ENCODE measurements around the gene IFITM10. TPM values are rescaled to one million over a fixed set of nuclear protein-coding genes. Genes with fewer than 3 reads are reported as not detected.
A peak's percentile ranks its signal among the peaks of the same experiment; 100 is the strongest.

IFITM10 gene
- total RNA-seq, 2 donors from 2014 or later, result 0.17 to 0.42 TPM

DNA sequence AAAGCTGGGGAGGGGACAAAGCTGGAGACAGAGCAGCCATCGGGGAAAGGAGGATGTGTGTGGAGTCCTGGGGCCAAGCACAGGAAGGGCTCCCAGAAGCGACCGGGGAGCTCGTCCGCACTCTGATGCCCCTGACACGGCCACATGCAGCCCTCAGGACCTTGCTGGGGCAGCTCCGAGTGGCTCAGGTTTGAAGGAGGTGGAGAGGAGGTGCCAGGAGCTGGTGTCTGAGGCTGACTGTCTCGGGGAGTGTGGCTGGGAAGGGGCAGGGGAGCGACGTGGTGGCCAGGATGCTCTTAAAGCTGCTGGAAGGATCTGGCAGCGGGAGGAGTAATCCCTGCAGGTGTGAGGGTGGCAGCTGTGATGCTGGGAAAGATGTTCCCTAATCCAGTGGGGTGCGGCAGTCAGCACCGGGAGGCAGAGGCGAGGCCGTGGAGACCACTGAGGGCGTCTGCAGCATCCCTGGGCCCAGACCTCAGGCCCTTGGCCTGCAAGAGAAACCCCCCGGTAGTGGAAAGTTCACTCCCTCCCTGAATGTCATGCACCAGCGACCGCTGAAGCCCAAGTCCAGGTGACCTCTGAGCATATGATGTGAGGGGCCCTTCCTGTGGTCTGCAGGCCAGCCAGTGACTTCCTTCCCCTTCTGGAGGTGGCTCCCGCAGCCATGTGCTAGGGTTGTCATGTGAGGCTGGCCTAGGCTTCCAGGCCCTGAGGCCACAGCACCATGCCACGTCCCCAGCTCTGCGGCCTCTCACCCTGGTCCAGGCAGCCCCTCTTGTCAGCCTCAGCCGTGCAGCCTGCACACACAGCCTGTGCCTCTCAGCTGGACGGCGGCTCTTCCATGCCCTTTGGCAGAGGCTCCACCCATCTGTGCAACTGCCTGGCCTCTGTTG lies 30.6 kb upstream of the IFITM10 start:
- no peaks in the 10 kb centered on the region for H3K4me1 Mint-ChIP-seq
- no peaks in the 10 kb centered on the region for H3K36me3 Mint-ChIP-seq (ENCODE audit: low read depth)
- peaks cover 6% of the 10 kb centered on the region for H3K27me3 Mint-ChIP-seq
- H3K27ac Mint-ChIP-seq, result no peak overlapping the region
- ATAC-seq (replicated peaks), result peak; percentile 14
- H3K9me3 Mint-ChIP-seq, result no peaks in the 10 kb centered on the region
- H3K4me3 Mint-ChIP-seq, result no peak overlapping the region

- Mint-ChIP-seq H3K9me3 (no peaks in the 10 kb centered on the region), H3K27ac (no peak overlapping the region), H3K27me3 (peaks cover 5% of the 10 kb centered on the region), H3K4me1 (no peaks in the 10 kb centered on the region), H3K4me3 (no peak overlapping the region), H3K36me3 (ENCODE audit: low read depth) (no peaks in the 10 kb centered on the region)
- no peak for ATAC-seq (replicated peaks)
Observed at GRCh38 chr11:1779806-1780699, 29.7 kb upstream of the IFITM10 start.

DNA sequence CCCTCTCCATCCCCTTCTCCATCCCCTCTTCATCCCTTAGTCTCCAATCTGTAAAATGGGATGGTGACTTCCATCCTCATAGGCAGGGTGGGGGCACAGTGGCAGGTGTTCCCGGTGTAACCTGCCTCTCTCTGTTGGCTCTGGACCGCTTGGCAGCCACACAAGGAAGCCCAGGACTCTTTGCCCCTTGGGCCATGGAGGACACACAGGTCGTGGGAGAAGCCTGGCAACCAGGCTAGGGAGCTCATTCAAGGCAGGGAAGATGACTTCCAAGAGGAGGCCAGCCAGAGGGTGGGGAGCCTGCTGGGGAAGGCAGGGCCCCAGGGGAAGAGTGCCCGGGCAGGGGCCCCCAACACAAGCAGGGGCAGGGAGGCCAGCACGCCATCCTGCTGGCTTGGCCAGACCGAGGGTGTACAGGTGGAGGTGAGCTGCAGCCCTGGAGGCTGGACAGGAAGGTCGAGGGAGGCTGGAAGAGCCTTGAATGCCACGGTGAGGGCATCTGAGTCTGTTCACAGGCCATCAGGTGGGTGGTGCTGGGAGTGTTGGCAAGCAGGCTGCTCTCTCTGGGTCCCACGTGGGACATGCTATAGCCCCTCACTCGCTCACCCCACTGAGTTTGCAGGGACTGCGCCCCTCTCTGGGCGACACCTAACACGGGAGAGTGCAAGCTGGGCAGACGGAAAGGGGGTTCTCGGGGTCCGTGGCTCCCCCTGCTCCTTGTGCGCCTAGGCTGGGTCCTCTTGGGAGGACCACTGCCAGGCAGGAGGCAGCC lies 28.8 kb upstream of the IFITM10 start:
- Mint-ChIP-seq H3K27me3 (peaks cover 5% of the 10 kb centered on the region), H3K4me3 (no peak overlapping the region), H3K36me3 (ENCODE audit: low read depth) (no peaks in the 10 kb centered on the region), H3K27ac (no peak overlapping the region), H3K4me1 (no peaks in the 10 kb centered on the region), H3K9me3 (no peaks in the 10 kb centered on the region)
- ATAC-seq (replicated peaks), result no peak

GRCh38 chr11:1778141-1778911 lies 27.9 kb upstream of the IFITM10 start:
- H3K4me1 Mint-ChIP-seq, result no peaks in the 10 kb centered on the region
- no peaks in the 10 kb centered on the region for H3K36me3 Mint-ChIP-seq (ENCODE audit: low read depth)
- H3K27ac Mint-ChIP-seq, result no peak overlapping the region
- peaks cover 5% of the 10 kb centered on the region for H3K27me3 Mint-ChIP-seq
- no peak for ATAC-seq (replicated peaks)
- no peak overlapping the region for H3K4me3 Mint-ChIP-seq
- H3K9me3 Mint-ChIP-seq, result no peaks in the 10 kb centered on the region

DNA sequence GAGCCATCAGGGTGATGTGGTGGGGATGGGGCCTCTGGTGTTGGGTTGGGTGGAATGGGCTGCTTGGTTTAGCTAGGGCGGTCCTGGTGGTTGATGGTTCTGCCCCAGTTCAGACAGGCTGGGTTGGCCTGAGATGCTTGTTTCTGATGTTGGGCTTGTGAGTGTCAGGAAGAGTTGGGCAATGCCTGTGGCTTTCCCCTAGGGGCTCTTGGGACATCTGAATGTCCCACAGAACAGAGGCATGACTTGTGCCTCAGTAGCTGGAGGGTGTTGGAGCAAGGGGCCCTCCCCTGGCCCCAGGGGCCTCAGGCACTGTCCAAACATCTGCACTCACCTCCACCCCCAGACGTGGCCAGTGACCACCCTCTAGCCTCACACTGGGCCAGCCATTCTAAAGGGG lies 27.3 kb upstream of the IFITM10 start:
- ATAC-seq (replicated peaks), result no peak
- H3K27ac Mint-ChIP-seq, result no peak overlapping the region
- no peaks in the 10 kb centered on the region for H3K4me1 Mint-ChIP-seq
- no peaks in the 10 kb centered on the region for H3K9me3 Mint-ChIP-seq
- no peak overlapping the region for H3K4me3 Mint-ChIP-seq
- no peaks in the 10 kb centered on the region for H3K36me3 Mint-ChIP-seq (ENCODE audit: low read depth)
- H3K27me3 Mint-ChIP-seq, result peaks cover 5% of the 10 kb centered on the region

- H3K9me3 Mint-ChIP-seq, result no peaks in the 10 kb centered on the region
- peaks cover 5% of the 10 kb centered on the region for H3K4me1 Mint-ChIP-seq
- no peak overlapping the region for H3K4me3 Mint-ChIP-seq
- H3K27me3 Mint-ChIP-seq, result peaks cover 5% of the 10 kb centered on the region
- no peak for ATAC-seq (replicated peaks)
- no peak overlapping the region for H3K27ac Mint-ChIP-seq
- H3K36me3 Mint-ChIP-seq (ENCODE audit: low read depth), result no peaks in the 10 kb centered on the region
Observed at GRCh38 chr11:1776944-1777715, 26.7 kb upstream of the IFITM10 start.

- peaks cover 5% of the 10 kb centered on the region for H3K27me3 Mint-ChIP-seq
- no peak overlapping the region for H3K27ac Mint-ChIP-seq
- H3K9me3 Mint-ChIP-seq, result no peaks in the 10 kb centered on the region
- H3K4me1 Mint-ChIP-seq, result peaks cover 8% of the 10 kb centered on the region
- no peak overlapping the region for H3K4me3 Mint-ChIP-seq
- H3K36me3 Mint-ChIP-seq (ENCODE audit: low read depth), result no peaks in the 10 kb centered on the region
- no peak for ATAC-seq (replicated peaks)
Observed at GRCh38 chr11:1776331-1776851, 26.0 kb upstream of the IFITM10 start.

DNA sequence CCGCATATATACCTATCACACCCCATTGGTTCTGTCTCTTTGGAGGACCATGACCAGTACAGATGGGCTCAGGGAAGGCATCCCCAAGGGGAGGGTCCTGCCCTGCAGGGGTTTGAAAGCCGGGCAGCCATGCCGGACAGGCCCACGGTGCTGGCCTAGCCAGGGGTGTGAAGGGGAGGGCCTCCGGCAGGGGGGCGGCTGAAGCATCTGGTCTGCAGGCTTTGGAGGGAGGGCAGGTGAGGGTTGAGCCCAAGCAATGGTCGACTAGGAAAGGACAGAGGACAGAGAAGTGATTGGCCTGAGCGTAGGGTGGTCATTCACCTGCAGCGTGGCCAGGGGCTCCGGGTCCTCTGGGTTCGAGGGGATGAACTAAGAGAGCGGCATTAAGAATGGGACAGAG lies 24.5 kb upstream of the IFITM10 start:
- Mint-ChIP-seq H3K27me3 (no peaks in the 10 kb centered on the region), H3K9me3 (no peaks in the 10 kb centered on the region), H3K36me3 (ENCODE audit: low read depth) (no peaks in the 10 kb centered on the region), H3K4me3 (no peak overlapping the region), H3K4me1 (peaks cover 8% of the 10 kb centered on the region), H3K27ac (no peak overlapping the region)
- no peak for ATAC-seq (replicated peaks)

- H3K27ac Mint-ChIP-seq, result peak overlapping the region; percentile 63
Observed at GRCh38 chr11:1773994-1774550, 23.7 kb upstream of the IFITM10 start.

GRCh38 chr11:1773131-1773993 lies 23.0 kb upstream of the IFITM10 start:
- Mint-ChIP-seq H3K4me3 (no peak overlapping the region), H3K27ac (peak overlapping the region; percentile 63), H3K9me3 (no peaks in the 10 kb centered on the region)

More at GRCh38 chr11:1773994-1774550, 23.7 kb upstream of the IFITM10 start:
- H3K4me1 Mint-ChIP-seq, result peaks cover 8% of the 10 kb centered on the region
- H3K9me3 Mint-ChIP-seq, result no peaks in the 10 kb centered on the region
- no peak overlapping the region for H3K4me3 Mint-ChIP-seq
- no peaks in the 10 kb centered on the region for H3K27me3 Mint-ChIP-seq
- H3K36me3 Mint-ChIP-seq (ENCODE audit: low read depth), result no peaks in the 10 kb centered on the region
- no peak for ATAC-seq (replicated peaks)

DNA sequence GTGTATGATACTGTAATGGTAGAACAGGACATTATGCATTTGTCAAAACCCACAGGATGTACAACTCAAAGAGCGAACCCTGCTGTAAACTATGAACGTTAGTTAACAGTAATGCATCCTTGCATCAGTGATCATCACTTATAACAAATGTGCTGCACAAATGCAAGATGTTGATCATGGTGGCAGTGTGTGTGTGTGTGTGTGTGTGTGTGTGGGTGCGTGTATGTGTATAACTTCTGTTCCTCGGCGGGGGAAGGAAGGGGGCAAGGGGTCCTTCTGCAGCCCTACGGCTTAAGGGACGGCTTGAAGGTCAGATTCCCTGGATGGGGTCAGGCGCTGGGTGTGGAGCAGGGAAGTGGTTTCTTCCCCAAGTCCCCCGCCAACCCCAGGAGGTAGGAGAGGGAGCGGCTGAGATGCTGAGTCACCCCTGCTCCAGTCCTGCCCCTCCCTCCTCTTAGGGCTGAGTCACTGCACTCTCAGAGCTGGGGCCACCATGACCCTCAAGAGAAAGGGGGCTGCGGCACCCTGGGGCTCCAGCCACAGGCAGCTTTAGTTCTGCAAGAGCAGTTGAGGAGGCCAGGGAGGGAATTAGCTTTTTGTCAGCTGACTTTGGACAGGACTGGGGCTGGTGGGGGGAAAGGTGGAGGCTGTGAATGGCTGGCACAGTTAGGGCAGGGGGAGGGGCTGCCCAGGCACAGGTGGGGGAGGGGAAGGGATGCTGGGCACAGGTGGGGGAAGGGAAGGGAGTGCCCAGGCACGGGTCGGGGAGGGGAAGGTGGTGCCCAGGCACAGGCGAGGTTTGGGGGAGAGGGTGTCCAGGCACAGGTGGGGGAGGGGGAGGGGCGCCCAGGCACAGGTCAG lies 22.1 kb upstream of the IFITM10 start:
- Mint-ChIP-seq H3K4me1 (peaks cover 8% of the 10 kb centered on the region), H3K9me3 (no peaks in the 10 kb centered on the region), H3K27ac (peak overlapping the region; percentile 55), H3K36me3 (ENCODE audit: low read depth) (no peaks in the 10 kb centered on the region), H3K27me3 (no peaks in the 10 kb centered on the region), H3K4me3 (peak overlapping the region; percentile 63)
- peak; percentile 98 for ATAC-seq (replicated peaks)

More at GRCh38 chr11:1773131-1773993, 23.0 kb upstream of the IFITM10 start:
- no peak for ATAC-seq (replicated peaks)
- H3K36me3 Mint-ChIP-seq (ENCODE audit: low read depth), result no peaks in the 10 kb centered on the region
- H3K4me1 Mint-ChIP-seq, result peaks cover 8% of the 10 kb centered on the region
- no peaks in the 10 kb centered on the region for H3K27me3 Mint-ChIP-seq
